Skeletal muscle satellite cell (primary cell): ENCODE results near the gene LRRC56.

Source experiments
- H3K27me3 ChIP-seq: 2 replicates; pipeline ENCODE4 v1.7.0; 2013; ENCODE audit warnings: low read length; ENCODE audit not compliant: control insufficient read depth, insufficient read depth
- H3K36me3 ChIP-seq: 2 replicates; pipeline ENCODE4 v1.7.0; 2013; ENCODE audit warnings: mild to moderate bottlenecking, control low read depth, low read length; ENCODE audit not compliant: insufficient read depth
- H3K4me1 ChIP-seq: 2 replicates; pipeline ENCODE4 v1.7.0; 2013; ENCODE audit warnings: low read length; ENCODE audit not compliant: control insufficient read depth, insufficient read depth
- H3K4me2 ChIP-seq: 2 replicates; pipeline ENCODE4 v1.7.0; 2013; ENCODE audit warnings: mild to moderate bottlenecking, low read length
- H3K4me3 ChIP-seq: 2 replicates; pipeline ENCODE4 v1.7.0; 2013; ENCODE audit warnings: low read length
- H3K9ac ChIP-seq: 2 replicates; pipeline ENCODE4 v1.7.0; 2013; ENCODE audit warnings: mild to moderate bottlenecking, low read depth, low read length, moderate library complexity
- H3K9me3 ChIP-seq: replicated peaks from 2 replicates; pipeline ENCODE4 v1.7.0; 2013; ENCODE audit warnings: mild to moderate bottlenecking, control low read depth, low read length

LRRC56 gene

DNA sequence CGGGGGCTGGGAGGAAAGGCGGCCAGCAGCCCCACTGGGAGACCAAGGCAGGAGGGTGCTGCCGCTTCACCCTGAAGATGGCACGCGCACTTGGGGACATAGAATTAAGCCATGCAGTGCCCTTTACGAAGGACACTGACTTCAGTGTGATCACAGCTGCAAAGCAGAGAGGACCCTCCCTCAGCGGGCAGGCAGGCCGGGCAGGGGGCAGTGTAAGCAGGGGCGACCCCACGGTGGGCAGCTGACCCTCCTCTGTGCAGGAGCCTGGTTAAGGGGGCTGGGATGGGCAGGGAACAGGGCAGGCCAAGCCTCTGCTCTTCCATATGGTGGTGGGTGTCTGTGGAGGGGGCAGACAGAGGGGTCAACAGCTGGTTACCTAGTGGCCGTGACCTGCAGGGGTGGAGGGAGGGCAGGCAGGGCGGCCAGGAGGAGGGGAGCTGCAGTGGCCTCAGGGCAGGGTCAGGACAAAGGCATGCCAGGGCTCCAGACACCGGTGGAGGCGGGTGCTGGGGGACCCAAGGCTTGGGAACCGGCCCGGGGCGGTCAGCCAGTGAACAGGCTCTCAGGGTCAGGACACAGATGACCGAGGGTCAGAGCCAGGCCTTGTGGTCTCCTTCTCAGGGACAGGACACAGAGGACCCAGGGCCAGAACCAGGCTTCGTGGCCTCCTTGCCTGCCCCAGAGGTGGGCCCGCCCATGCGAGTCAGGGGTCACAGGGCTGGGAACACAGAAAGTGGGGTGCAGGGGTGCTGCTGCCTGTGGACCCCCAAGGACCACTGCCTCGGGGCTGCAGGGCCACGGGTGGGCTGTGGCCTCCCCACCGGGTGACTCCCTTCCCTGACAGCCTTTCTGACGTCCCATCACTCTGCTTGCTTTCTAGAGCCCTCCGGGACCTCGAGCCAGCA, 16.0 kb downstream of the LRRC56 start:
- Histone ChIP-seq H3K4me3 (no peak overlapping the region), H3K27me3 (peaks cover 32% of the 10 kb centered on the region), H3K4me2 (no peak overlapping the region), H3K9me3 (no peaks in the 10 kb centered on the region), H3K9ac (no peak overlapping the region), H3K36me3 (no peaks in the 10 kb centered on the region), H3K4me1 (peaks cover 4% of the 10 kb centered on the region)

DNA sequence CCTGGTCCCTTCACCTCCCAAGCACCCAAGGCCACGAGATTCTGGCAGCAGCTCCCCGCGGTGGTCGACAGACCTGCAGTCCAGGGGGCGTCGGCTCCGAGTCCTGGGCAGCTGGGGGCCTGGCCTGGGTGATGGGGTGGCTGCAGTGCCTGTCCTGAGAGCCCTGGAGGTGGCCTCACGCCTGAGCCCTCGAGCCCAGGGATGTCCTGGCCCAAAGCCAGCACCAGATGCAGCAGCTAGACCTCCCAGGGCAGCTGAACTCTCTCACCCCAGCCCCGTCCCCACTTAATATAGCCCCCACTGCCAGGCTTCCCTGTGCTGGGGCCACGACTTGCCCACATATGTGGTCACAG, 16.6 kb downstream of the LRRC56 start:
- Histone ChIP-seq H3K9me3 (no peaks in the 10 kb centered on the region), H3K27me3 (peaks cover 32% of the 10 kb centered on the region), H3K4me2 (no peak overlapping the region), H3K36me3 (no peaks in the 10 kb centered on the region), H3K4me1 (peaks cover 4% of the 10 kb centered on the region), H3K9ac (no peak overlapping the region), H3K4me3 (no peak overlapping the region)

DNA sequence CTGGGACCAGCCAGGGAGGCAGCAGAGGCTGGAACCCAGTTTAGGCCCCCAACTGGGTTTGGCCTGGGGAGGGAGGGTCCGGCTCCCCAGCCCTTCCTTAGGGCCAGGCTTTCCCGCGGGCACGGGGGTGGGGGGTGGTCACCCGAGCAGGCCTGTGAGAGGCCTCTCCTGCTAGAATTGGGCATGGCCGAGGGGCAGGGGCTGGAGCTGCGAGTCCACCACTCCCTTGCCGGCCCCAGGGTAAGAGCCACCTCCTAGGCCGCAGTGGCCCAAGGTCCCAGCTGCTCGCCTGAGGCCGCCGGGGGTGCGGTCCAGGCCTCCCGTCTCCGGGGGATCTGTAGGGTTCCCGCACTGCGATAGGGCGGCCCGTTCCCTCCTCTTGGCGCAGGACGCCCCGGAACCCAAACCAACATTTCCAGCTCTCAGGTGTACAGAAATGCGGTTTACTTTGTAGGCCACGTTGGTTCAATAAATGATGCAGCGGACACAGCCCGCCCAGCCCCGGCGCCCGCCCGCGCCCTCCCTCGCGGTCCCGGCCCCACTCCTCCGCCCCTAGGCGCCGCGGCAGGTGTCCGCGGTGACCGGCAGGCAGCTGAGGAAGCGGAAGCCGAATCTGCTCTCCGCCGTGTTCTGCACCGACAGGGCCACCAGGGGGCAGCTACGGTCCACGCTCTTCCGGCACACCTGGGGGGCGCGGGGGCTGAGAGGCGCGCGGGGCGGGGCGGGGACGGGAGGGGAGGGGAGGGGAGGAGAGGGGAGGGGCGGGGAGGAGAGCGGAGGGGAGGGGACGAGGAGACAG, 17.3 kb downstream of the LRRC56 start:
- Histone ChIP-seq H3K36me3 (no peaks in the 10 kb centered on the region), H3K9ac (no peak overlapping the region)

DNA sequence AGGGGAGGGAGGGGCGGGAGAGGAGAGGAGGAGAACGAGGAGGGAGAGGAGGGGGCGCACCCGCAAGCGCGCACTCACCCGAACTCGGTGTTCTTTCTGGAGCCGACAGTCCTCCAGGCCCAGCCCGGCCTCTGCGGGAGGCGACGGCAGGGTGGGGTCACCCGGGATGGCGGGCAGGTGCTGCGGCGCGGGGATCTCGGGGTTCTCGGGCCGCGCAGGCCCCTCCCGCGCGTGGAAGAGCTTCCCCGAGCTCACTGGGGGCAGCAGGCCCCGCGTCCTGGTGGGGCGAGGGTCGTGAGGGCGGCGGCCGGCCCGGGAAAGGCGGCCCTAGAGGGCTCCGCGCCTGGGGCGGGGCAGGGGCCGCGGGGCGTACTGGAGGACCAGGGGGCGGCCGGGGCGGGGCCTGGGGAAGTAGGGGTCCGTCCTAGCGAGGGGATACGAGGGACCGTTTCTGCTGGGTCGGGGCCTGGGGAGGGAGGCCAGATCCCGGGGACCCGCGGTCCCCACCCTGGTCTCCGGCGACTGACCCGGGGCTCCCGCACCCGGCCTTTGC, 18.0 kb downstream of the LRRC56 start:
- Histone ChIP-seq H3K4me1 (peaks cover 7% of the 10 kb centered on the region), H3K36me3 (no peaks in the 10 kb centered on the region), H3K9ac (no peak overlapping the region), H3K27me3 (peaks cover 30% of the 10 kb centered on the region), H3K4me2 (no peak overlapping the region), H3K4me3 (no peak overlapping the region), H3K9me3 (no peaks in the 10 kb centered on the region)

More for the DNA sequence above, 17.3 kb downstream of the LRRC56 start:
- peak overlapping the region; percentile 30 for H3K4me3 ChIP-seq
- H3K9me3 ChIP-seq = no peaks in the 10 kb centered on the region
- peaks cover 32% of the 10 kb centered on the region for H3K27me3 ChIP-seq
- peaks cover 4% of the 10 kb centered on the region for H3K4me1 ChIP-seq
- H3K4me2 ChIP-seq = peak overlapping the region; percentile 52

DNA sequence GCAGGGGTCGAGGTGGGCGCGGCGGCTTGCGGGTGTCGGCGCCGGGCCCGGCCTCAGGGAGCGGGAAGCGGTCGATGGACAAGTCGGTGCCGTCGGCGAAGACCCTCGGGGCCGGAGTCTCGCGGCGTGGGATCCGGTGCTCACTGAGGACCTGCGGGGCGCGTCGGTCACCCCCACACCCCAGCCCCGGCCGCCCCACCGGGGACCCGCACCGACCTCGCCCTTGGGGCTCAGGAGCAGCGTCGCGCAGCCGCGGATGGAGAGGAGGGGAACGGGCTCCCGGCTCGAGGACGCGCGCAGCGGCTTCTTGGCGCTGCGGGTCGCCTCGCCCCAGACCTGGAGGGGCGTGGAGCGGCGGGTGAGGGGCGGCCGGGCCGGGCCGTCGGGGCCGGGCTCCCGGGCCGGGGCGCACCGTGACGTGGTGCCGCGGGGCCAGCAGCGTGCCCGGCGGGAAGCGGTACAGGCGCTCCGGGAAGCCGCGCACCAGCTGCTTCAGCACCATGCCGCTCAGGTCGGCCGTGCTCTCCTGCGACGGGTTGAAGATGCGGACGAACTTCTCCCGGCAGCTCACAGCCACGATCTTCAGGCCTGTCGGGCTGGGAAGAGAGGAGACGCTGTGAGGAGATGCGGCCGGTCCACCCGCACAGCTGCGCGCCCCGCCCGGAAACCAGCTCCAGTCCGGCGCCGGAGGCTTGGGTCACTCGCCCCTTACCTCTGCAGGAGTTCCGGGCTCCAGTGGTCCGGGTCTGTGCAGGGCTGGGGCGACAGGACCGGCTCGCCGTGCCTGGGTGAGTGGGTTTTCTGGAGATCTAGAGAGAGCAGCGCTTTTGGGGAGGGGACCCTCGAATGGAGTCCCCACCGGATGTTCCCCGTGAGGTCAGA, 18.7 kb downstream of the LRRC56 start:
- H3K36me3 ChIP-seq = no peaks in the 10 kb centered on the region
- no peak overlapping the region for H3K4me2 ChIP-seq
- no peak overlapping the region for H3K9ac ChIP-seq
- H3K4me1 ChIP-seq = peaks cover 10% of the 10 kb centered on the region
- H3K4me3 ChIP-seq = no peak overlapping the region
- H3K27me3 ChIP-seq = peaks cover 30% of the 10 kb centered on the region
- no peaks in the 10 kb centered on the region for H3K9me3 ChIP-seq

DNA sequence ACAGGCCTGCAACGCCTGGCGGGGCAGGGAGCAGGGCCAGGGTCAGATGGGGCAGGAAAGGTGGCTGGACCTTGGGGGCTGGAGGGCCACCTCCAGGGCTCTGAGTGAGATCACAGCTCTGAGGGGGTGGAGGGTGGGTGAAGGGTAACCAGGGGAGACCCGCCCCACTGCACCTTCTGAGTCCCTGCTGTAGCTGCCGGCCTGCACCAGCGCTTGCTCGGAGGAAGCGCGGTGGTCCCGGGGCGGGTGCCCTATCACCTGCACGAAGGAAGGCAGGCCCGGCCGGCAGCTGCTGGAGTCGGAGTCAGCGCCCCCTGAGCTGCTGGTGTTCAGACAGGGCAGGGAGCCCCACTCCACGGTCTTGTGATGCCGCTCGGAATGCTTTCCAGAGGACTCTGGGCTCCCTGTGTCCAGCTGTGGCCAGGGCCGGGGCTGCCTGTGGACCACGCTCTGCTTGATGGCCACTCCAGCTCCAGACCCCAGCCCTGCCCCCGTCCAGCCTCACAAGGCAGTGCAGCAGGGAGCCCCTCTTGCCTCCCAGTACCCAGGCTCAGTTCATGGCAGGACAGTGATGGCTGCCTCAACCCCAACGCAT, 19.4 kb downstream of the LRRC56 start:
- peaks cover 30% of the 10 kb centered on the region for H3K27me3 ChIP-seq
- no peak overlapping the region for H3K4me2 ChIP-seq
- no peaks in the 10 kb centered on the region for H3K9me3 ChIP-seq
- no peaks in the 10 kb centered on the region for H3K36me3 ChIP-seq
- no peak overlapping the region for H3K4me3 ChIP-seq
- no peak overlapping the region for H3K9ac ChIP-seq
- peaks cover 16% of the 10 kb centered on the region for H3K4me1 ChIP-seq

DNA sequence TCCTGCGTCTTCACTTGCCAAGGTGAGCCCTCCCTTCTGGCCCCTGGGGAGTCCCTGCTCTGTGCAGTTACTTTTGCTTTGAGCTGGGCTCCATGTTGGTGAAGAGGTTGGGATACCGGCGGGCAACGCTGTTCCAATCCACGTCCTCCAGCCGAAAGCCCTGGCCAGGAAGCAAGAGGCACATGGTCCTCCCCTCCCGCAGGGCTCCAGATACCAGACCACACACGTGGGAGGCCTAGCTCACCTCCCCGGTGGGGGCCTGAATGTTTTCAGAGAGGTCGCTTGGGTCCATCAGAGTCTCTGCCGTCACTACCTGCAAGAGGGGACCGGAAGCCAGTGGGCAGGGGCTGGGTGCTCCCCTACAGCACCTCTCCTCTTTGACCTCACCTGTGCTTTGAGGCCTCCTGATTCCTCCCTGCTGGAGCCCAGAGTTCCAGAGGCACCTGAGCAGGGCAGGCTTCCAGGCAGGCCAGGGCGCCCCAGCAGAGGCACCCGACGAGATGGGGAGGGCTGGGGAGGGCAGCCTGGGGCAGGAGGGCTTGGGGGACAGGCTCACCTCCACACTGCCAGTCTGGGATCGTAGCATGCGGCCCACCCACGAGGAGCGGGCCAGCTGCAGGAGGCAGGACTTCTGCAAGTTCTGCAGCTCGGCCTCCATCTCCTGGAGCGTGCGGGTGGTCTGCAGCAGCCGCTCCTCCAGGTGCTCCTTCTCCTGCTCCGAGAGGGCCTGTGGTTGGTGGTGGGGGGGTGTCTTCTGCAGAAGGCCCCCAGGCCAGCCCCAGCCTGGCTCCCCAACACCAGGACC, 20.2 kb downstream of the LRRC56 start:
- Histone ChIP-seq H3K4me3 (no peak overlapping the region), H3K9me3 (no peaks in the 10 kb centered on the region), H3K9ac (no peak overlapping the region), H3K4me1 (peaks cover 18% of the 10 kb centered on the region), H3K4me2 (no peak overlapping the region), H3K27me3 (peaks cover 30% of the 10 kb centered on the region), H3K36me3 (no peaks in the 10 kb centered on the region)

DNA sequence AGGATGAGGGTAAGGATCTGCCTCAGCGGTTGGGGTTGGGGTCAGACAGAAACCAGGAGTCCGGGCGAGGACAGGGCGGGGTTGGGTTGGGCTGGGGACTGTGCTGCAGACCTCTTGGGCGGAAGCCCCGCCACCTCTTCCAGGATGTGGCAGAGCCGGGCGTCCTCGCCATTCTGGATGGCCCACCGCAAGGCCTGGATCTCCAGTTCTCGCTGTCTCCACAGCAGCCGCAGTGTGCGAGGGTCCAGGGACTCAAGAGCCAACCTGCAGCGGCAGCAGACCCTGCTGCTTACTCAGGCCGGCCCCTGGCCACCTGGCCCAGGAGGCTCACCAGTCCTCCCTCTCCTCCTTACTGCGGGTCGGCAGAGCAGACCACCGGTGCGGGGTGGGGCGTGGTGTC, 21.2 kb downstream of the LRRC56 start:
- H3K27me3 ChIP-seq = peaks cover 30% of the 10 kb centered on the region
- H3K4me1 ChIP-seq = peaks cover 18% of the 10 kb centered on the region
- no peak overlapping the region for H3K4me3 ChIP-seq
- H3K9me3 ChIP-seq = no peaks in the 10 kb centered on the region
- H3K36me3 ChIP-seq = no peaks in the 10 kb centered on the region
- H3K9ac ChIP-seq = no peak overlapping the region
- no peak overlapping the region for H3K4me2 ChIP-seq

DNA sequence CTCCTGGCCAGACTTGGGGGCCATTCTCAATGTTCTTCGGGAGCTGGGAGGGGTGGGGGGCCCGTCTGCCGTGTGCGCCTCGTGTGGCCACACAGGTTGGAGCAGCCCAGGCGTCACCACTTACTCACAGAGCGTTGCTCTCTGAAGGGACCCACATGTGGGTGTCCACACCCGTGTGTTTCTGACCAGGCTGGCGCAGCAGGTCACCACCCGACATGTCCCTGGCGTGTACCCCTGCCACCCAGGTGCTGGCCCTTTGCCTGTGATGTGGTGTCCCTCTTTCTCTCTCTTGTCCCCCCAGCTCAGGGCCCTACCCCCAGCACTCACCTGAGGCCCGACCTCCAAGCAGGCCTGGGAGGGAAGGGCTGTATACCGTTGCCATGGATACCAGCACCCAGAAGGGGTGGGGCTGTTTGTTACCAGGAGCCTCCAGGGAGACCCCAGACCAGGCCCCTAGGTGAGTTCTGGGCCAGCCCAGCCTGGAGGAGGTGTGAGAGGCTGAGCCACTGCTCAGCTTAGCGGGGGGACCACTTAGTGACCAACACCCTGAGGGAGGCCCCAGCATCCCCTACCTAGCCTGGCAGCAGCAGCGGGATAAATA, 21.8 kb downstream of the LRRC56 start:
- Histone ChIP-seq H3K36me3 (no peaks in the 10 kb centered on the region), H3K4me3 (no peak overlapping the region), H3K4me1 (peaks cover 18% of the 10 kb centered on the region), H3K4me2 (no peak overlapping the region), H3K9ac (no peak overlapping the region), H3K27me3 (peaks cover 30% of the 10 kb centered on the region), H3K9me3 (no peaks in the 10 kb centered on the region)
